Neuronal stem cell (in vitro differentiated cells): ENCODE results near the gene ITPR2.
"Not testable (repeated sequence)": the region's sequence is repeated elsewhere in the genome, so short reads cannot be mapped to it uniquely, and the experiment has no call there.

Experiments
- DNase-seq: peaks from one replicate; pipeline ENCODE4 v3.0.0-alpha.2; 2013; ENCODE audit warnings: low spot score
- H2AFZ ChIP-seq: one replicate; pipeline ENCODE4 v1.6.1; 2013; ENCODE audit warnings: mild to moderate bottlenecking, low read length, inconsistent platforms
- H2AK5ac ChIP-seq: 2 replicates; pipeline ENCODE4 v1.6.1; 2013; ENCODE audit warnings: low read depth, mild to moderate bottlenecking, inconsistent platforms, low read length, moderate library complexity, mixed read lengths
- H2BK120ac ChIP-seq: 2 replicates; pipeline ENCODE4 v1.6.1; 2013; ENCODE audit warnings: low read depth, mild to moderate bottlenecking, inconsistent platforms, low read length, moderate library complexity, mixed read lengths
- H2BK12ac ChIP-seq: one replicate; pipeline ENCODE4 v1.6.1; 2013; ENCODE audit warnings: low read length, inconsistent platforms
- H2BK15ac ChIP-seq: 2 replicates; pipeline ENCODE4 v1.6.1; 2013; ENCODE audit warnings: mild to moderate bottlenecking, low read length, inconsistent platforms, mixed read lengths
- H2BK5ac ChIP-seq: one replicate; pipeline ENCODE4 v1.6.1; 2013; ENCODE audit warnings: inconsistent platforms, mild to moderate bottlenecking, low read length, moderate library complexity
- H3K14ac ChIP-seq: one replicate; pipeline ENCODE4 v1.6.1; 2013; ENCODE audit warnings: low read length, inconsistent platforms
- H3K18ac ChIP-seq: 2 replicates; pipeline ENCODE4 v1.6.1; 2013; ENCODE audit warnings: low read length, inconsistent platforms
- H3K23ac ChIP-seq: 2 replicates; pipeline ENCODE4 v1.6.1; 2013; ENCODE audit warnings: low read depth, mild to moderate bottlenecking, mixed read lengths, low read length, inconsistent platforms; ENCODE audit not compliant: poor library complexity
- H3K27ac ChIP-seq: replicated peaks from 3 replicates; pipeline ENCODE4 v1.5.1; 2013; ENCODE audit warnings: low read length, inconsistent platforms
- H3K27me3 ChIP-seq, 3 experiments: 2 replicates each; pipeline ENCODE4 v1.6.1; 2013; ENCODE audit warnings: low read length in 3 of 3, mild to moderate bottlenecking in 2 of 3, inconsistent platforms in 1 of 3, low read depth in 1 of 3, mixed read lengths in 1 of 3, moderate library complexity in 1 of 3; ENCODE audit not compliant: control insufficient read depth in 3 of 3, insufficient read depth in 3 of 3
- H3K36me3 ChIP-seq, 2 donors: replicated peaks in 1 of 2; 2 replicates each; pipeline ENCODE4 v1.6.1; 2013; ENCODE audit warnings: low read length in 2 of 2; ENCODE audit not compliant: control insufficient read depth in 2 of 2, insufficient read depth in 2 of 2
- H3K4ac ChIP-seq: 2 replicates; pipeline ENCODE4 v1.6.1; 2013; ENCODE audit warnings: inconsistent platforms, mild to moderate bottlenecking, low read length, moderate library complexity
- H3K4me1 ChIP-seq, 2 donors: 1 replicate in 1 of 2; 2 replicates in 1 of 2; pipeline ENCODE4 v1.6.1; 2013; ENCODE audit warnings: low read length in 2 of 2, low read depth in 1 of 2; ENCODE audit not compliant: control insufficient read depth in 2 of 2, insufficient read depth in 1 of 2
- H3K4me2 ChIP-seq: one replicate; pipeline ENCODE4 v1.6.1; 2013; ENCODE audit warnings: mild to moderate bottlenecking, low read length, inconsistent platforms; ENCODE audit not compliant: insufficient read depth, poor library complexity, severe bottlenecking
- H3K4me3 ChIP-seq, 2 donors: 2 replicates each; pipeline ENCODE4 v1.5.1; 2013; ENCODE audit warnings: low read length in 2 of 2, mild to moderate bottlenecking in 2 of 2, inconsistent platforms in 1 of 2, moderate library complexity in 1 of 2
- H3K79me1 ChIP-seq: one replicate; pipeline ENCODE4 v1.6.1; 2013; ENCODE audit warnings: low read depth, mild to moderate bottlenecking, inconsistent platforms, low read length, moderate library complexity
- H3K9ac ChIP-seq: one replicate; pipeline ENCODE4 v1.6.1; 2013; ENCODE audit warnings: mild to moderate bottlenecking, low read depth, low read length, inconsistent platforms; ENCODE audit not compliant: poor library complexity
- H3K9me3 ChIP-seq, 2 donors: replicated peaks in 1 of 2; 2 replicates each; pipeline versions ENCODE3 to v1.6.1; 2013; ENCODE audit warnings: low read length in 2 of 2, mild to moderate bottlenecking in 2 of 2, inconsistent platforms in 1 of 2, low read depth in 1 of 2, mixed read lengths in 1 of 2, moderate library complexity in 1 of 2; ENCODE audit not compliant: control insufficient read depth in 2 of 2, insufficient read depth in 1 of 2
- H4K8ac ChIP-seq: one replicate; pipeline ENCODE4 v1.6.1; 2013; ENCODE audit warnings: low read depth, mild to moderate bottlenecking, inconsistent platforms, low read length, moderate library complexity
- H4K91ac ChIP-seq: one replicate; pipeline ENCODE4 v1.6.1; 2013; ENCODE audit warnings: low read length, low read depth, mild to moderate bottlenecking, inconsistent platforms; ENCODE audit not compliant: poor library complexity
- WGBS, 2 donors: extraction: QIAGEN DNeasy Blood & Tissue Kit; methylation state at CpG; one replicate each; pipeline ENCODE4 v1.1.7; 2013; ENCODE audit warnings: missing lambda C conversion rate in 2 of 2, mixed read lengths in 1 of 2; ENCODE audit not compliant: insufficient read length in 2 of 2, insufficient replicate concordance in 1 of 2; ENCODE audit errors: extremely low coverage in 2 of 2; 5-methylcytosine and 5-hydroxymethylcytosine counted together

The ITPR2 gene

DNA sequence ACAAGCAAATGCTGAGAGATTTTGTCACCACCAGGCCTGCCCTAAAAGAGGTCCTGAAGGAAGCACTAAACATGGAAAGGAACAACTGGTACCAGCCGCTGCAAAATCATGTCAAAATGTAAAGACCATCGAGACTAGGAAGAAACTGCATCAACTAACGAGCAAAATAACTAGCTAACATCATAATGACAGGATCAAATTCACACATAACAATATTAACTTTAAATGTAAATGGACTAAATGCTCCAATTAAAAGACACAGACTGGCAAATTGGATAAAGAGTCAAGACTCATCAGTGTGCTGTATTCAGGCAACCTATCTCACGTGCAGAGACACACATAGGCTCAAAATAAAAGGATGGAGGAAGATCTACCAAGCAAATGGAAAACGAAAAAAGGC, 161.5 kb downstream of the ITPR2 start:
- H3K36me3 ChIP-seq, H3K14ac ChIP-seq, H3K4me3 ChIP-seq, H4K8ac ChIP-seq, DNase-seq, H2AFZ ChIP-seq, H3K4ac ChIP-seq, H4K91ac ChIP-seq, H3K27me3 ChIP-seq, H3K18ac ChIP-seq, H2BK12ac ChIP-seq, H3K27ac ChIP-seq, H3K9ac ChIP-seq, H3K4me1 ChIP-seq, H3K9me3 ChIP-seq, H2BK120ac ChIP-seq, H3K23ac ChIP-seq, H3K4me2 ChIP-seq, H2BK15ac ChIP-seq, H2BK5ac ChIP-seq, H3K79me1 ChIP-seq, H2AK5ac ChIP-seq: not testable (repeated sequence)
- no CpG with 5 or more reads among the region's 5 CpGs for WGBS, 2 donors

DNA sequence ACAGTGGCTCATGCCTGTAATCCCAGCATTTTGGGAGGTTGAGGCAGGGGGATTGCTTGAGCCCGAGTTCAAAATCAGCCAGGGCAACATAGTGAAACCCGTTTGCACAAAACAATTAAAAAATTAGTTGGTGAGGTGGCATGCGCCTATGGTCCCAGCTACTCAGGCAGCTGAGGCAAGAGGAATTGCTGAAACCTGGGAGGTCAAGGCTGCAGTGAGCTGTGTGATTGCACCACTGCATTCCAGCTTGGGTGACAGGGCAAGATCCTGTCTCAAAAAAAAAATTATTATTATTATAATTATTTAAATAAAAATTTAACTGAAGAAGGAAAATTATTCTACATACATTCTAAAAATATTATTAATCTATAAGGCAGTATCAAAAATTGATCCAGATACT, 164.1 kb downstream of the ITPR2 start:
- no peak overlapping the region for H3K14ac ChIP-seq
- H2BK12ac ChIP-seq: no peak overlapping the region
- H3K9ac ChIP-seq: no peak overlapping the region
- no peaks in the 10 kb centered on the region for H3K27me3 ChIP-seq
- no peak overlapping the region for H2AFZ ChIP-seq
- H3K4me1 ChIP-seq: no peaks in the 10 kb centered on the region
- no peaks in the 10 kb centered on the region for H3K79me1 ChIP-seq
- H3K9me3 ChIP-seq: no peaks in the 10 kb centered on the region
- H3K36me3 ChIP-seq: no peaks in the 10 kb centered on the region
- H4K91ac ChIP-seq: no peak overlapping the region
- no peak overlapping the region for H3K4me2 ChIP-seq
- H2AK5ac ChIP-seq: no peak overlapping the region
- H3K27ac ChIP-seq: no peak overlapping the region
- DNase-seq: no peak
- no peak overlapping the region for H3K18ac ChIP-seq
- no peak overlapping the region for H3K4ac ChIP-seq
- H2BK15ac ChIP-seq: no peak overlapping the region
- WGBS, 2 donors: no CpG with 5 or more reads among the region's 3 CpGs
- H2BK120ac ChIP-seq: no peak overlapping the region
- no peak overlapping the region for H2BK5ac ChIP-seq
- H4K8ac ChIP-seq: no peak overlapping the region
- no peak overlapping the region for H3K23ac ChIP-seq
- H3K4me3 ChIP-seq: no peak overlapping the region

- no peak overlapping the region for H3K9ac ChIP-seq
- no peaks in the 10 kb centered on the region for H3K27me3 ChIP-seq
- no peak overlapping the region for H4K8ac ChIP-seq
- H3K79me1 ChIP-seq: no peaks in the 10 kb centered on the region
- no peak for DNase-seq
- no peak overlapping the region for H3K14ac ChIP-seq
- H4K91ac ChIP-seq: no peak overlapping the region
- no peak overlapping the region for H2AK5ac ChIP-seq
- no peak overlapping the region for H3K27ac ChIP-seq
- no peak overlapping the region for H3K18ac ChIP-seq
- no peaks in the 10 kb centered on the region for H3K9me3 ChIP-seq
- no peak overlapping the region for H2BK12ac ChIP-seq
- no peak overlapping the region for H2BK5ac ChIP-seq
- H2AFZ ChIP-seq: no peak overlapping the region
- no peak overlapping the region for H3K23ac ChIP-seq
- no peak overlapping the region for H3K4me3 ChIP-seq
- H3K36me3 ChIP-seq: no peaks in the 10 kb centered on the region
- H3K4me2 ChIP-seq: no peak overlapping the region
- WGBS, 2 donors: no CpG with 5 or more reads among the region's 1 CpG
- H2BK15ac ChIP-seq: no peak overlapping the region
- no peak overlapping the region for H2BK120ac ChIP-seq
- no peaks in the 10 kb centered on the region for H3K4me1 ChIP-seq
- no peak overlapping the region for H3K4ac ChIP-seq
These were observed 164.8 kb downstream of the ITPR2 start for GRCh38 chr12:26668230-26668629.

DNA sequence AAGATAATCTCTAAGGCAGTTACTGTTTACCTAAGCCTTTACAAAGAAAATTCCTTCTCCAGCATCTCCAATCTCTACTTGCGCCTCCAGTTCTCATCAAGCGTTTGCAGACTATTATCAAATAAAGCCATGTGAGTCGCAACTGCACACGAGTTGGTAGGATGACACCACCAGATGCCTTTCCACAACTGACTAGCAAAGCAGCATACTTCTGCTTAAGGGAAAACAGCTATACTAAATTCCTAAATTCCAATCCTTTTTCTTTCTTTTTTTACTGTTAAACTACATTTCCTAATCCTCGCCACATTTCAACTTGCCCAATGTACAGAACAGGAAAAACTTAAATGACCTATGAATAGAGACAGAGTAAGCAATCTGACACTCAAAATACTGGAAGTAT, 166.7 kb downstream of the ITPR2 start:
- H3K9ac ChIP-seq: no peak overlapping the region
- H4K8ac ChIP-seq: no peak overlapping the region
- H2AFZ ChIP-seq: no peak overlapping the region
- H4K91ac ChIP-seq: no peak overlapping the region
- H3K4me1 ChIP-seq: no peaks in the 10 kb centered on the region
- H2AK5ac ChIP-seq: no peak overlapping the region
- 100% methylated on average over 1 of the region's 5 CpGs for WGBS, 2 donors
- H3K27me3 ChIP-seq: no peaks in the 10 kb centered on the region
- H2BK120ac ChIP-seq: no peak overlapping the region
- H3K14ac ChIP-seq: no peak overlapping the region
- H3K27ac ChIP-seq: no peak overlapping the region
- H3K4me2 ChIP-seq: no peak overlapping the region
- H3K4ac ChIP-seq: no peak overlapping the region
- H3K18ac ChIP-seq: no peak overlapping the region
- no peaks in the 10 kb centered on the region for H3K9me3 ChIP-seq
- H3K79me1 ChIP-seq: no peaks in the 10 kb centered on the region
- no peak overlapping the region for H2BK12ac ChIP-seq
- H3K36me3 ChIP-seq: no peaks in the 10 kb centered on the region
- DNase-seq: no peak
- H3K23ac ChIP-seq: no peak overlapping the region
- no peak overlapping the region for H2BK15ac ChIP-seq
- H3K4me3 ChIP-seq: no peak overlapping the region
- no peak overlapping the region for H2BK5ac ChIP-seq
